ENCODE measurements around the gene NUP43. TPM values are rescaled to one million over a fixed set of nuclear protein-coding genes. Genes with fewer than 3 reads are reported as not detected.
A peak's percentile ranks its signal among the peaks of the same experiment; 100 is the strongest.

Gene NUP43
- total and polyA plus RNA-seq, 2 donors from 2014 or later = 9.9 to 36.1 TPM

DNA sequence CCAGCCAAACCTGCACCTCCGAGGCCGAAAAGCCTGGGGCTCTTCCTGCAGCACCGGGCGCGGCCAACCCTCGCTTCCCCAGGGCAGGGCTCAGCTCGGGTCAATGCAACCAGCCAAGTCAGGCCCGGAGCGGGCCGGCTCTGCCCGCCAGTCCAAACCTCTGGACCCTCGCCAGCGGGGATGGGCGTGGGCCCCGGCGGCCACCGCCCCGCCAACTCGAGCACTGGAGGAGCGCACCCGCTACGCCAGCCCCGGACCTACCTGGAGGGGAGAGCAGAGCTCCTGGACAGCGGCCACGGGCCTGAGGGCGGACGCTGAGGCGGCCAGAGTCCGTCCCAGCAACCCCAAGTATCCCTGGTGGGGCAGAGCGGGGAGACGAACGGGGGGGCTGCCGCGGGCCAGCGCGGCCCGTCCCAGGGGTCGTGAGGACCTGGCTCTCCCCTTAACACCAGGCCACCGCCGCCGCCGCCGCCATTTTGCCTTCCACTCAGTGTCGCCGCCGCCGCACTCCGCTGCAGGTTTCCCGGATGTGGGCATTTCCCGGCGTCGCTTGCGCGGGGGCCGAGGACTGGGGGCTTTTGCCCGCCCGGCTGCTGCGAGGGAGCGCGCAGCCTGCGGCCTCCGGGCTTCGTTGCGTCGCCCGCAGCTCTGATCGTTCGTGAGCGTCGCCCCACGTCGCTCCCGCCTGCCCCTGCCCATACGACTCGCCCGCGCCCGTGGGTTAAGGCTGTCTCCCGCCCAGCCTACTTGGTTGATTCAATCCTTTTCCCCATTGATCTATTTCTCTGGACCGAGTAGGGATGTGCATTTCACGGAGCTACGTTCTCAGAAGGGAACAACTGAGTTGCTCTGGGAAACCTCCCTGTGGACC lies 28.5 kb downstream of the NUP43 start, which contains the start of gene LATS1:
LATS1 (minus strand) TSS at position 514 of the 871 bp plus-strand sequence. CDS start 15,975 bp downstream, outside the sequence.
- no peaks in the 10 kb centered on the region for H3K36me3 ChIP-seq (ENCODE audit: control insufficient read depth in 2 of 3, insufficient read depth in 3 of 3, low read length in 3 of 3)
- peak within 1 kb of the TSS; percentile 96 to 99 for H3K27ac ChIP-seq (ENCODE audit: low read depth in 2 of 2, low read length in 2 of 2)
- H3K27me3 ChIP-seq (ENCODE audit: control insufficient read depth, insufficient read depth, low read length) = no peaks in the 10 kb centered on the region
- no peak for FAIRE-seq
- no peaks in the 10 kb centered on the region for H3K9me3 ChIP-seq (ENCODE audit: control insufficient read depth in 2 of 3, insufficient read depth in 1 of 3, low read length in 3 of 3)
- DNase-seq = peak; percentile 91 to 97 (median 92)
- peak within 1 kb of the TSS; percentile 57 to 98 (median 78) for H3K9ac ChIP-seq (ENCODE audit: low read length in 3 of 3)
- H3K4me3 ChIP-seq (ENCODE audit: low read length in 3 of 3) = peak within 1 kb of the TSS; percentile 75 to 90 (median 79)
- TF ChIP-seq, protein P1, sequence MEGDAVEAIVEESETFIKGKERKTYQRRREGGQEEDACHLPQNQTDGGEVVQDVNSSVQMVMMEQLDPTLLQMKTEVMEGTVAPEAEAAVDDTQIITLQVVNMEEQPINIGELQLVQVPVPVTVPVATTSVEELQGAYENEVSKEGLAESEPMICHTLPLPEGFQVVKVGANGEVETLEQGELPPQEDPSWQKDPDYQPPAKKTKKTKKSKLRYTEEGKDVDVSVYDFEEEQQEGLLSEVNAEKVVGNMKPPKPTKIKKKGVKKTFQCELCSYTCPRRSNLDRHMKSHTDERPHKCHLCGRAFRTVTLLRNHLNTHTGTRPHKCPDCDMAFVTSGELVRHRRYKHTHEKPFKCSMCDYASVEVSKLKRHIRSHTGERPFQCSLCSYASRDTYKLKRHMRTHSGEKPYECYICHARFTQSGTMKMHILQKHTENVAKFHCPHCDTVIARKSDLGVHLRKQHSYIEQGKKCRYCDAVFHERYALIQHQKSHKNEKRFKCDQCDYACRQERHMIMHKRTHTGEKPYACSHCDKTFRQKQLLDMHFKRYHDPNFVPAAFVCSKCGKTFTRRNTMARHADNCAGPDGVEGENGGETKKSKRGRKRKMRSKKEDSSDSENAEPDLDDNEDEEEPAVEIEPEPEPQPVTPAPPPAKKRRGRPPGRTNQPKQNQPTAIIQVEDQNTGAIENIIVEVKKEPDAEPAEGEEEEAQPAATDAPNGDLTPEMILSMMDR (IDR thresholded peaks at IDR 0.05; ENCODE audit: borderline replicate concordance, extremely low read depth, insufficient read depth) = no peak
- peaks cover 3 to 5% (median 3%) of the 10 kb centered on the region in 3 donors for H3K4me1 ChIP-seq (ENCODE audit: control insufficient read depth in 2 of 3, insufficient read depth in 2 of 3, low read depth in 1 of 3, low read length in 3 of 3)
- intact Hi-C loops (cut with DNase I) = no loop called here

DNA sequence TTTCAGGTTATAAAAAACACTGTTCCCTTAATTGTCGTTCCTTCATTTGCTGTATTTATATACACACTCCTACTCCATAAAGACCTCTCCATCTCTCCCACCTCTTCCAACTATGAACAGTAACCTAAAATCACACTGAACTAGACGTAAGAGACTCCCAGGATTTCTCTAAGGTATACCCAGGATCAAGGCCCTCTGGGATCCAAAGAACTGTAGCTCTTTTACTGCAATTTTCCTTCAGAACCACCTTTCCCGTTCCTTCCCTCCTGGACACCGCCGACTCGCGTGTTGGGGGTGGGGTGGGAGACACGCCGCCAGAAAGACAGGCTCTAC lies 29.1 kb downstream of the NUP43 start:
- no peaks in the 10 kb centered on the region for H3K36me3 ChIP-seq (ENCODE audit: control insufficient read depth in 2 of 3, insufficient read depth in 3 of 3, low read length in 3 of 3)
- peak overlapping the region; percentile 75 to 90 (median 77) for H3K4me3 ChIP-seq (ENCODE audit: low read length in 3 of 3)
- peaks cover 3 to 5% (median 3%) of the 10 kb centered on the region in 3 donors for H3K4me1 ChIP-seq (ENCODE audit: control insufficient read depth in 2 of 3, insufficient read depth in 2 of 3, low read depth in 1 of 3, low read length in 3 of 3)
- H3K27ac ChIP-seq (ENCODE audit: low read depth in 2 of 2, low read length in 2 of 2) = peak overlapping the region; percentile 96 to 99
- peak overlapping the region; percentile 57 to 98 (median 78) for H3K9ac ChIP-seq (ENCODE audit: low read length in 3 of 3)
- TF ChIP-seq, protein P1 (IDR thresholded peaks at IDR 0.05; ENCODE audit: borderline replicate concordance, extremely low read depth, insufficient read depth) = no peak
- no peaks in the 10 kb centered on the region for H3K9me3 ChIP-seq (ENCODE audit: control insufficient read depth in 2 of 3, insufficient read depth in 1 of 3, low read length in 3 of 3)
- FAIRE-seq = no peak
- H3K27me3 ChIP-seq (ENCODE audit: control insufficient read depth, insufficient read depth, low read length) = no peaks in the 10 kb centered on the region
- no peak for DNase-seq
- intact Hi-C loops (cut with DNase I) = no loop called here

DNA sequence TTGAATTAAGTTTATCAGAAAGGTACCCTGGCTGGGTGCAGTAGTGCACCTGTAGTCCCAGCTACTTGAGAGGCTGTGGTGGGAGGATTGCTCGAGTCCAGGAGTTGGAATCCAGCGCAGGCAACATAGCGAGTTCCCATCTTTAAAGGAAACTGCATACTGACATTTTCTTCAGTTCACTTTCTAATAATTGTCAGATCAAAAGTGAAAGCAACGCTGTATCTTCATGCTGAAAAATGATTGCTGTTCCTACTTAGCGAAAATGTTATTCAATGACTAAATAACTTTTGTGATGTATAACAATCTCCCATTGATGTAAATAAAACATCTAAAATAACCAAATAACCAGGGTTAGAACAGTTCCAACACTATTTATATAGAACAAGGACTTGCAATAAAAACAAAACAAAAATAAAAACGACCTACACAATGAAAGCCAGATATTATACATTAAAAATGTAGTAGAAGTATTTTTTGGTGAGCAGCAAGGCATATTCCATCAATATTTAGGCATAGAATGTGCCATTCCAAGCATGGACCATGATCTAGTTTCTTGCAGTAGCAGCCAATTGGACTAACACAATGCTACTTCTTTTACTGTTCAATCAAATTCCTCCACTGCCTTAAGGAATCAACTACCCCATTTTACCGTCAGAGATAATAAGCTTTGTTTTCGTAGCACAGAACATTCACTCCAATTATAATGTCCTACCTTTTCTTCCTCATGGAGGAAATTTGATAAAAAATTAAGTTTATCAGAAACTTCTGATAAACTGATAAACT lies 30.0 kb downstream of the NUP43 start:
- Histone ChIP-seq H3K4me3 (ENCODE audit: low read length in 3 of 3) (peak overlapping the region; percentile 75 to 90 (median 77)), H3K9me3 (ENCODE audit: control insufficient read depth in 2 of 3, insufficient read depth in 1 of 3, low read length in 3 of 3) (no peaks in the 10 kb centered on the region), H3K9ac (ENCODE audit: low read length in 3 of 3) (peak overlapping the region; percentile 4 to 78 (median 69)), H3K27ac (ENCODE audit: low read depth in 2 of 2, low read length in 2 of 2) (peak overlapping the region in 1 of 2 donors; percentile 5), H3K27me3 (ENCODE audit: control insufficient read depth, insufficient read depth, low read length) (no peaks in the 10 kb centered on the region), H3K4me1 (ENCODE audit: control insufficient read depth in 2 of 3, insufficient read depth in 2 of 3, low read depth in 1 of 3, low read length in 3 of 3) (peaks cover 3 to 5% (median 3%) of the 10 kb centered on the region in 3 donors), H3K36me3 (ENCODE audit: control insufficient read depth in 2 of 3, insufficient read depth in 3 of 3, low read length in 3 of 3) (no peaks in the 10 kb centered on the region)
- intact Hi-C loops (cut with DNase I) = no loop called here
- DNase-seq (peak in 2 of 5 donors; percentile 10 to 14), FAIRE-seq (no peak)
- TF ChIP-seq, protein P1 (IDR thresholded peaks at IDR 0.05; ENCODE audit: borderline replicate concordance, extremely low read depth, insufficient read depth) = no peak
